A549 (cell line): Measurements from ENCODE around the gene SNW1.
"Not testable (repeated sequence)": the region's sequence is repeated elsewhere in the genome, so short reads cannot be mapped to it uniquely, and the experiment has no call there.

ENCODE experiments used
- HDAC2 ChIP-seq: fragments of 200-600 bp; sonication (generic); IDR thresholded peaks from 2 replicates; pipeline ENCODE4 v1.6.1; 2016
- KDM1A ChIP-seq: fragments of 200-600 bp; sonication (generic); IDR thresholded peaks from 2 replicates; pipeline ENCODE4 v1.6.1; 2016; ENCODE audit warnings: low read depth, mild to moderate bottlenecking
- POLR2A ChIP-seq: IDR thresholded peaks from 2 replicates; pipeline ENCODE4 v1.6.1; 2012; ENCODE audit warnings: mild to moderate bottlenecking, low read length
- SREBF2 ChIP-seq: fragments of 450-650 bp; IDR thresholded peaks from 2 replicates; pipeline ENCODE4 v1.6.1; 2014; ENCODE audit warnings: mild to moderate bottlenecking, moderate library complexity
- ZFP36 ChIP-seq: fragments of 450-650 bp; IDR thresholded peaks from 2 replicates; pipeline ENCODE4 v1.6.1; 2014; ENCODE audit warnings: borderline replicate concordance; ENCODE audit not compliant: partially characterized antibody
- TF ChIP-seq, protein P1 (sequence below): fragments of >200 bp; sonication (Bioruptor Twin); formaldehyde crosslinking; IDR thresholded peaks from 3 replicates; pipeline ENCODE4 v1.5.1; 2016
- TF ChIP-seq, protein P2 (sequence below): fragments of 150-350 bp; IDR thresholded peaks from 2 replicates; pipeline ENCODE4 v1.6.1; 2014; ENCODE audit warnings: low read depth, mild to moderate bottlenecking, low read length

DNA sequence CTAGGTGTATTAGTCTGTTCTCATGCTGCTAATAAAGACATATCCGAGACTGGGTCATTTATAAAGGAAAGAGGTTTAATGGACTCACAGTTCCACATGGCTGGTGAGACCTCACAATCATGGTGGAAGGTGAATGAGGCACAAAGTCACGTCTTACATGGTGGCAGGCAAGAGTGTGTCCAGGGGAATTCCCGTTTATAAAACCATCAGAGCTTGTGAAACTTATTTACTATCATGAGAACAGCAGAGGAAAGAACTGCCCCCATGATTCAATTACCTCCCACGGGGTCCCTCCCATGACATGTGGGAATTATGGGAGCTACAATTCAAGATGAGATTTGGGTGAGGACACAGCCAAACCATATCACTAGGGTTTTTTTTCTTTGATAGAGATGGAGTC is 13.0 kb upstream of the SNW1 start:
- not testable (repeated sequence) for TF ChIP-seq SREBF2, ZFP36, HDAC2, KDM1A, POLR2A
- TF ChIP-seq, protein P1, sequence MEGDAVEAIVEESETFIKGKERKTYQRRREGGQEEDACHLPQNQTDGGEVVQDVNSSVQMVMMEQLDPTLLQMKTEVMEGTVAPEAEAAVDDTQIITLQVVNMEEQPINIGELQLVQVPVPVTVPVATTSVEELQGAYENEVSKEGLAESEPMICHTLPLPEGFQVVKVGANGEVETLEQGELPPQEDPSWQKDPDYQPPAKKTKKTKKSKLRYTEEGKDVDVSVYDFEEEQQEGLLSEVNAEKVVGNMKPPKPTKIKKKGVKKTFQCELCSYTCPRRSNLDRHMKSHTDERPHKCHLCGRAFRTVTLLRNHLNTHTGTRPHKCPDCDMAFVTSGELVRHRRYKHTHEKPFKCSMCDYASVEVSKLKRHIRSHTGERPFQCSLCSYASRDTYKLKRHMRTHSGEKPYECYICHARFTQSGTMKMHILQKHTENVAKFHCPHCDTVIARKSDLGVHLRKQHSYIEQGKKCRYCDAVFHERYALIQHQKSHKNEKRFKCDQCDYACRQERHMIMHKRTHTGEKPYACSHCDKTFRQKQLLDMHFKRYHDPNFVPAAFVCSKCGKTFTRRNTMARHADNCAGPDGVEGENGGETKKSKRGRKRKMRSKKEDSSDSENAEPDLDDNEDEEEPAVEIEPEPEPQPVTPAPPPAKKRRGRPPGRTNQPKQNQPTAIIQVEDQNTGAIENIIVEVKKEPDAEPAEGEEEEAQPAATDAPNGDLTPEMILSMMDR: not testable (repeated sequence)
- TF ChIP-seq, protein P2, sequence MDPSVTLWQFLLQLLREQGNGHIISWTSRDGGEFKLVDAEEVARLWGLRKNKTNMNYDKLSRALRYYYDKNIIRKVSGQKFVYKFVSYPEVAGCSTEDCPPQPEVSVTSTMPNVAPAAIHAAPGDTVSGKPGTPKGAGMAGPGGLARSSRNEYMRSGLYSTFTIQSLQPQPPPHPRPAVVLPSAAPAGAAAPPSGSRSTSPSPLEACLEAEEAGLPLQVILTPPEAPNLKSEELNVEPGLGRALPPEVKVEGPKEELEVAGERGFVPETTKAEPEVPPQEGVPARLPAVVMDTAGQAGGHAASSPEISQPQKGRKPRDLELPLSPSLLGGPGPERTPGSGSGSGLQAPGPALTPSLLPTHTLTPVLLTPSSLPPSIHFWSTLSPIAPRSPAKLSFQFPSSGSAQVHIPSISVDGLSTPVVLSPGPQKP: not testable (repeated sequence)
